GM21390 (cell line): ENCODE data around the gene BRMS1.
"Not testable (repeated sequence)": the region's sequence is repeated elsewhere in the genome, so short reads cannot be mapped to it uniquely, and the experiment has no call there.

Source experiments
- ATAC-seq: cut with Tn5 transposase; IDR thresholded peaks from one replicate; pipeline ENCODE4 v1.9.1; 2021; ENCODE audit not compliant: unreplicated experiment

The BRMS1 gene, protein sequence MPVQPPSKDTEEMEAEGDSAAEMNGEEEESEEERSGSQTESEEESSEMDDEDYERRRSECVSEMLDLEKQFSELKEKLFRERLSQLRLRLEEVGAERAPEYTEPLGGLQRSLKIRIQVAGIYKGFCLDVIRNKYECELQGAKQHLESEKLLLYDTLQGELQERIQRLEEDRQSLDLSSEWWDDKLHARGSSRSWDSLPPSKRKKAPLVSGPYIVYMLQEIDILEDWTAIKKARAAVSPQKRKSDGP

DNA sequence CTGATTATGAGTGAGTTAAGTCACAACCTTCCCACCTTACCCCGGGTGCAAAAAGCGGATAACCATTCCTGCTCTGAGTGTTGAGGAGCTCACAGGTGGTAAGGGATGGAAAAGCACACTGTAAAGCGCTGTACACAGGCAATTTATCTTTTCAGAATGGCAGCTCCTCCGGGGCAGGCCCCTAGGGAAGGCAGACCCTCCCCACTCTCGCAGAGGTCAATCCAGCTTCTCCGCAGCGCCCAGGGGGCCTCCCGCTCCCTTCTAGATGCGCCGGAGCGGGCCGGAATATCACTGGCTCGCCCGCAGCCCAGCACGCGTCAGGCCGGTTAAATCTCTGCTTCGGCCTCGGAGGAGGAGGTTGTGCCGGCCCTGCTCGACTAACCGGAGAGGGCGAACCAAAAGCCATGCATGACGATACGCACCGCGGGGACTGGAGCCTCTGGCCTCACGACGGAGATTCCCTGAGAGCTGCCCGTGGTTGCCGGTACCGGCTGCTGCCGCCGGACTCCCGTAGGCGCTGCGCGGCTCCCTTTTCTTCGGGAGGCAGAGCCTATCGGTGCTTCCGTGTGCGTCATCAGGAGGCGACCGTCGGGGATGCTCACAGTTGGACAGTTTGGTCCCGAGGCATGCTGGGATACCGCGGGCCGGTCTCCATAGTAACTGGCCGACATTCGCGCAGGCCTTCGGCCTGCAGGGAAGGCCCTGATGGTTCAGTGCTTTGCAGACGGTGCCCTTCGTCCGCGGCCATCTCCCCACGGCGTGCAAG, at the start of gene BRMS1:
BRMS1 (minus strand) TSS at position 555 of the 766 bp plus-strand sequence. CDS start 2,870 bp downstream, outside the sequence.
- peak; percentile 64 for ATAC-seq

DNA sequence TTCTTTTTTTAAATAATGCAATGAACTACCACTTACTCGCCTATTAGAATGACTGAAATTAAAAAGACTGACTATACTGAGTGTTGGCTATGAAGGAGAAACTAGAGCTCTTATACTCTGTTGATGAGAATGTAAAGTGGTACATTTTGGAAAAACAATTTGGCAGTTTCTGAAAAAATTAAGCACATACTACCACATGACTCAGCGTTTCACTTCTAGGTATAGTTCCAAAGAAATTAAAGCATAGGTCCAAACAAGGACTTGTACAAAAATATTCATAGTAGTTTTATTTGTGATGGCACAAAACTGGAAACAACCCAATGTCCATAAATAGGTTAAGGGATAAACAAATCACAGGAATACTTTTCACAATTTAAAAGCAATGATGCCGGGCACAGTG, 49.0 kb upstream of the BRMS1 start:
- no peak for ATAC-seq

DNA sequence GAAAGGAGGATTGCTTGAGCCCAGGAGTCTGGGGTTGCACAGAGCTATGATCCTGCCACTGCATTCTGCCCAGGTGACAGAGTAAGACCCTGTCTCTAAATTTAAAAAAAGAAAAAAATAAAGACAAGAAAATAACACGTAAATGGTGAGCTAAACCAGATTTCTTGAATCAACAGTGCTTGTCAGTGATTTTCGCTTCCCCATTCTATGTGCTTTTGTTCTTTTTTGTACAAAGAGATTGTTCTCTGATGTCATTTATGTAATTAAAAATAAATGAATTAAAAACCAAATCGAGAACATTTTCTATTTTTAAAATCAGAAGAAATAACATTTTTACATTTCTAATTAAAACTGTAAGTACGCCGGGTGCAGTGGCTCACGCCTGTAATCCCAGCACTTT, 46.4 kb upstream of the BRMS1 start:
- ATAC-seq, result no peak

DNA sequence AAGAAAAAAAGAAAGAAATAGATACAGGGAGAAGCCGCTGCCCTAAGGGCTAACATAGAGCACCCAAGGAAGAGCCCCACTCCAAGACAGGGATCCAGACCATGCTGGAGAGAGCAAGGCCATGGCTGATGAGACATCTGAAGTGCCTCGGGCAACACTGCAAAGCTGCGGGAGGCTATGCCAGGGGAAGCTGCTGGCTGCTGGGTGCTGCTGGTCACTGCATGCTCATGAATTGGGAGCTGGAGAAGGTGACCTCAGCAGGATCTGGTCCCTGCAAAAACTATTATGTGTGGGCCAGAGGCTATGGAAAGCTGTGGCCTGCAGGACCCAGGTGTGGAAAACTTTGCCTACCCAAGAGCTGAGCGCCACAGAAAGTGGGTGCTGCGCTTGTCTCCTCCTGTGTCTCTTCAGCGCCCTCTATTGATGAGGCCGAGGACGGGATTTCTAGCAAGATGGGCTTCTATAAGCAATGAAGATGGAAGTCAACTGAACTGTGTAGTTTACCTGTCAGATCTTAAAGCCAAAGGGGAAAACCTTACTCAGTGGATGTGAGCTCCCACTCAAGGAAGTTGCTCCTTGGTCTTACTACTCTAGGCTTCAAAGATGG, 44.0 kb upstream of the BRMS1 start:
- ATAC-seq, result no peak

DNA sequence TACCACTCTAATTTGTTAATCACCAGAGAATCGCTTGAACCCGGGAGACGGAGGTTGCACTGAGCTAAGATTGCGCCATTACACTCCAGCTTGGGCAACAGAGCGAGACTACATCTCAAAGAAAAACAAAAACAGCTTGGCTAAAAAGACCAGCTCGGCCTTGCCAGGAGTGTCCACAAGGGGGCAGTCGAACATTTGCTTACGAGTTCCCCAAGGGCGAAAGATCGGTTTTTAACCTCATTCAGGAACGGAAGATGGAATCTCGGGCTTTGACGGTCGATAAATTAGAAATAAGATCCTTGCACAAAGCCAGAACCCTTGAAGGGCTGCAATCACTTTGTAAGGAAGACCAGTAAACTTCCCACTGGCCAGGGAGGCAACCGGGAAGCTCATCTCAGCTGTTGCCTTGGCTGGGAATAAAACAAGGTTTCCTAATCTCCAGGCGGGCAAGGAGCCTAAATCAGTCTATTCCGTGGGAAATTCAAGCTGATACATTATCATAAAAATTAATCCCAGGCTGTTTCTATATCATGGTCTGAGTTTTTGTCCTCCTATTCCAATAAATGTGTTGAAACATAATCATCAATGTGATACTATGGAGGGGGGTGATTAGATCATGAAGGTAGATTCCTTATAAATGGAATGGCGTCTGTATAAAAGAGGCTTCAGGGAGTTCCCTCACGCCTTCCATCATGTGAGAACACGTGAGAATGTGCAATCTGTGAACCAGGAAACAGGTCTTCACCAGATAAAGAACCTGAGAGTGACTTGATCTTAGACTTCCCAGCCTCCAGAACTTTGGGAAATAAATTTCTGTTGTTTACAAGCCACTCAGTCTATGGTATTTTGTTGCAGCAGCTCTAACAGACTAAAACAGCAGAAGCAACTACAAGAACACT, 41.5 kb upstream of the BRMS1 start:
- no peak for ATAC-seq

DNA sequence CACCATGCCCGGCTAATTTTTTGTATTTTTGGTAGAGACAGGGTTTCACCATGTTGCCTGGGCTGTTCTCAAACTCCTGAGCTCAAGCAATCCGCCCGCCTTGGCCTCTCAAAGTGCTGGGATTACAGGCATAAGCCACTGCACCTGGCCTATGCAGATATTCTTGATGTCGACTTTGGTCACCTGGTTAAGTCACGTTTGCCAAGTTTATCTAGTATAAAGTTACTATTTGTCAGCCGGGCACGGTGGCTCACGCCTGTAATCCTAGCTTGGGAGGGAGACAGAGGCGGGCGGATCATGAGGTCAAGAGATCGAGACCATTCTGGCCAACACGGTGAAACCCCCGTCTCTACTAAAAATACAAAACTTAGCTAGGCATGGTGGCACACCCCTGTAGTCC, 39.4 kb upstream of the BRMS1 start:
- not testable (repeated sequence) for ATAC-seq

DNA sequence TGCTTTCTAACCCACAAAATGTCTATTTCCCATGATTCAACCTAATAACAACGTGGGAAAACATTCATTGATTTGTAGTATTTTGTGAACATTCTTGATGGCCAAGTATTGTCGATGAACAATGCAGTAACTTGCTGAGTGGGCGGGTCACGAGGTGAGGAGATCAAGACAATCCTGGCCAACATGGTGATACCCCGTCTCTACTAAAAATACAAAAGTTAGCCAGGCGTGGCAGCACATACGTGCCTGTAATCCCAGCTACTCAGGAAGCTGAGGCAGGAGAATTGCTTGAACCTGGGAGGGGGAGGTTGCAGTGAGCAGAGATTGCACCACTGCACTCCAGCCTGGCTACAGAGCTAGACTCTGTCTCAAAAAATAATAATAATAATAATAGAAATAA, 35.4 kb upstream of the BRMS1 start:
- not testable (repeated sequence) for ATAC-seq

DNA sequence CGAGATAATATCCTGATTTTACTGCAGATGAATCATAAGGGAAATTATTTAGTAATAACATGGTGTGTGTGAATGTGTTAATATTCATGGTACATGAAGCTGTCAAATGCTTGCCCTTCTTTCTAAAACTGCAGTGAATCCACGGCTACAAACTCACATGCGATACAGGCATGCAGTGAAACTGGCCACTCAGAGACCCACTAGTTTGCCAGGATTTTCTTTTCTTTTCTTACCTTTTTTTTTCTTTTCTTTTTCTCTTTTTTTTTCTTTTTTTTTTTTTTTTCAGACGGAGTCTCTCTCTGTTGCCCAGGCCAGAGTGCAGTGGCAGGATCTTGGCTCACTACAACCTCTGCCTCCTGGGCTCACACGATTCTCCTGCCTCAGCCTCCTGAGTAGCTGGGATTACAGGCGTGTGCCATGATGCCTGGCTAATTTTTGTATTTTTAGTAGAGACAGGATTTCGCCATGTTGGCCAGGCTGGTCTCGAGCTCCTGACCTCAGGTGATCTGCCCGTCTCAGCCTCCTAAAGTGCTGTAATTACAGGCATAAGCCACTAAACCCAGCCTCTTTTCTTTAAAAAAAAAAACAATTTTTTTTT, 28.9 kb upstream of the BRMS1 start:
- ATAC-seq, result not testable (repeated sequence)

- no peak for ATAC-seq
These were observed 28.4 kb upstream of the BRMS1 start for GRCh38 chr11:66373265-66373664.

- peak; percentile 73 for ATAC-seq
These were observed 26.9 kb upstream of the BRMS1 start, which contains the start of gene SLC29A2 for GRCh38 chr11:66371627-66372415. Gene SLC29A2, minus strand, starts transcription at chr11:66371760. Its CDS starts 169 bp downstream, at chr11:66371591.

- no peak for ATAC-seq
These were observed 24.4 kb upstream of the BRMS1 start for GRCh38 chr11:66369073-66369894.

GRCh38 chr11:66368484-66368883, 23.6 kb upstream of the BRMS1 start:
- no peak for ATAC-seq

DNA sequence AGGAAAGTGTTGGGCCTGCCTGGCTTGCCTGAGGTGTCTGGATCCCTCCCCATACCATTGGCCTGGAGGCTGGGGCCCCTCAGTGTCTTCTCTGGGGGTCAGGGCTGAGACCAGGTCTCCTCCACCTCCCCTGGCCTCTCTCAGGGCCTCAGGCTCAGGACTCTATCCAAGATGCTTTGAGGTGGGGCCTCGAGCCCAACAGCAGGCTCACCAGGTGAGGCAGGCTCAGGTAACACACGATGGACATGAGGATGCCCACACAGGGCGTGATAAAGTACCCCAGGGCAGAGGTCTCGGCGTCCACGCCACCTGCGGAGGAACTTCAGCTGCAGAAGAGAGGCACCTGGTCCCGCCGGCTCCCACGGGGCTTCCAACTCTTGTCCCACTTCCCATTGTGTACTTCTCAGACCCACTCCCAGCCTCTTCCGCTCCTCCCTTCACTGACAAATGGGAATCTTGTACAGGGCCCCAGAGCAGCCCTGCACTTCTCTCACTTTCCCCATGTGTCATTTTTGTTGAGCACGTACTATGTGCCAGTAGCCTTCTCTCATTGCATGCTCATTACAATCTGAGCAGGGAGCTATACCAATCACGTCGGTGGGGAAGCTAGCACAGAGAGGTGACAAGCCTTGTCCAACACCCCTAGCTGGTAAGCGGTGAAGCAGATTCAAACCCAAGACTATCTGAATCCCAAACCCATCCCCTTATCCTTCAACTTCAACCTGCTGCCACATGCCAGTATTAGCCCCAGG, 22.8 kb upstream of the BRMS1 start:
- no peak for ATAC-seq

GRCh38 chr11:66366844-66367477, 22.1 kb upstream of the BRMS1 start:
- ATAC-seq, result no peak

- no peak for ATAC-seq
These were observed 21.1 kb upstream of the BRMS1 start for GRCh38 chr11:66365711-66366619.

GRCh38 chr11:66365166-66365565, 20.3 kb upstream of the BRMS1 start:
- ATAC-seq, result no peak
